Neural progenitor cell (in vitro differentiated cells): Measurements from ENCODE around the gene EZH2. TPM values are rescaled to one million over a fixed set of nuclear protein-coding genes. Genes with fewer than 3 reads are reported as not detected.

Source experiments
- DNase-seq: peaks from one replicate; pipeline ENCODE4 v3.0.0-alpha.2; 2016; ENCODE audit warnings: low spot score
- H2AFZ ChIP-seq: fragments of 200-600 bp; sonication (generic); replicated peaks from 2 replicates; pipeline ENCODE4 v1.6.1; 2016; ENCODE audit warnings: antibody characterized with exemption
- H3F3A ChIP-seq: fragments of 200-600 bp; sonication (generic); 2 replicates; pipeline ENCODE4 v1.6.1; 2016; ENCODE audit warnings: antibody characterized with exemption, low read depth
- H3K27ac ChIP-seq: fragments of 200-600 bp; sonication (generic); 2 replicates; pipeline ENCODE4 v1.5.1; 2016; ENCODE audit warnings: mild to moderate bottlenecking
- H3K27me3 ChIP-seq: fragments of 200-600 bp; sonication (generic); 2 replicates; pipeline ENCODE4 v1.6.1; 2016; ENCODE audit warnings: mild to moderate bottlenecking, moderate library complexity
- H3K36me3 ChIP-seq: fragments of 200-600 bp; sonication (generic); 2 replicates; pipeline ENCODE4 v1.5.1; 2016
- H3K4me1 ChIP-seq: fragments of 200-600 bp; sonication (generic); 2 replicates; pipeline ENCODE4 v1.6.1; 2016; ENCODE audit warnings: mixed run types
- H3K4me2 ChIP-seq: fragments of 200-600 bp; sonication (generic); 2 replicates; pipeline ENCODE4 v1.6.1; 2016
- H3K4me3 ChIP-seq: fragments of 200-600 bp; sonication (generic); 2 replicates; pipeline ENCODE4 v1.5.1; 2016
- H3K79me2 ChIP-seq: fragments of 200-600 bp; sonication (generic); 2 replicates; pipeline ENCODE4 v1.6.1; 2016; ENCODE audit warnings: low read depth
- H3K9ac ChIP-seq: fragments of 200-600 bp; sonication (generic); 2 replicates; pipeline ENCODE4 v1.6.1; 2016
- H3K9me3 ChIP-seq: fragments of 200-600 bp; sonication (generic); 2 replicates; pipeline ENCODE4 v1.5.1; 2016; ENCODE audit warnings: low read depth
- H4K20me1 ChIP-seq: fragments of 200-600 bp; sonication (generic); 2 replicates; pipeline ENCODE4 v1.6.1; 2016; ENCODE audit warnings: low read depth
- H3K27ac Mint-ChIP-seq: 3 replicates; pipeline ENCODE4 v1.8.0; 2021; ENCODE audit warnings: mixed read lengths
- H3K27me3 Mint-ChIP-seq: 2 replicates; pipeline ENCODE4 v1.8.0; 2022; ENCODE audit warnings: low read depth, mild to moderate bottlenecking, inconsistent platforms, moderate library complexity, mixed read lengths; ENCODE audit not compliant: insufficient read depth
- H3K36me3 Mint-ChIP-seq: 3 replicates; pipeline ENCODE4 v1.8.0; 2021; ENCODE audit warnings: mixed read lengths
- H3K4me1 Mint-ChIP-seq: 3 replicates; pipeline ENCODE4 v1.8.0; 2021; ENCODE audit warnings: mixed read lengths
- H3K4me3 Mint-ChIP-seq: 3 replicates; pipeline ENCODE4 v1.8.0; 2021; ENCODE audit warnings: mild to moderate bottlenecking, moderate library complexity, mixed read lengths
- H3K9me3 Mint-ChIP-seq: 3 replicates; pipeline ENCODE4 v1.8.0; 2020; ENCODE audit warnings: mixed read lengths
- CTCF ChIP-seq: fragments of 200-600 bp; sonication (generic); IDR thresholded peaks from 2 replicates; pipeline ENCODE4 v1.5.1; 2017; ENCODE audit warnings: antibody characterized with exemption, mild to moderate bottlenecking
- EZH2 ChIP-seq: fragments of 200-600 bp; sonication (generic); IDR thresholded peaks from 2 replicates; pipeline ENCODE4 v1.6.1; 2017; ENCODE audit warnings: antibody characterized with exemption, mild to moderate bottlenecking, moderate library complexity
- EZH2phosphoT487 ChIP-seq: fragments of 200-600 bp; sonication (generic); IDR thresholded peaks from 2 replicates; pipeline ENCODE4 v1.6.1; 2017; ENCODE audit warnings: antibody characterized with exemption
- total RNA-seq: library from RNA; depleted of rRNA; stranded (reverse); fragments of >200 nt; gene quantifications from 2 replicates; pipeline ENCODE4 v1.2.3, GENCODE V29; 2015; ENCODE audit warnings: low replicate concordance

The EZH2 gene
- total RNA-seq, 1 donor from 2014 or later = 112 TPM

DNA sequence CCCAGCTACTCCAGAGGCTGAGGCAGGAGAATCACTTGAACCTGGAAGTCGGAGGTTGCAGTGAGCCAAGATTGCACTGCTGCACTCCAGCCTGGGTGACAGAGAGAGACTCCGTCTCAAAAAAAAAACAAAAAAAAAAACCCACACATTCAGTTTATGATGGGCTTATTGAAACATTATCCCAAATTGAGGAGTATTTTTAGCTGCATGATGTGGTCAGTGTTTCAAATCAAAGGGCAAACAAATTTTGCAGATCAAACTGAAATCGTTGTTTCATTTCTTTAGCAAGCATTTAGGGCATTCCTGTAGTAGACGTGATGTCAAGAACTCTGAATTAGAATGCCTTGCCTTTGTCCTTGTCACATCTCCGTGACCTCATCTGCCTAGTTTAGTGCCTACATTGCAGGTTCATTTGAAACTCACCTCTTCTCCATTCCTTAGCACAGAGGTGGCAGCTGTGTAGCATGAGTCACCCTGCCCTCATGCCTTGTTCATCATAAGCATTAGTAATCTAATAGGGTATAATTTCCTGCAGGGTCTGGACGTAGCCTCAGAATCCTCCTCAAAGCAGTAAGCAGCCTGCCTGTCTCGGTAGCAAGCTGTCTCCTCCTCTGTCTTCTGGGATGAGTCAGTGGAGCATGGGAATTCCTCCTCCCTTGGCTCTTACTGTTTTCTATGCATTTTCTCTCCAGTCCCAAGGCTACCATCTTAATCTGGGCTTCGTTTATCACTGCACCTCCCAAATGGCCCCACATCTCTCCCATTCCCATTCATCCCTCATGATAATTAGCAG is 111.6 kb downstream of the EZH2 start:
- no peak overlapping the region for H3K9ac ChIP-seq
- H3K27me3 ChIP-seq = no peaks in the 10 kb centered on the region
- no peaks in the 10 kb centered on the region for H3F3A ChIP-seq
- H3K79me2 ChIP-seq = no peaks in the 10 kb centered on the region
- DNase-seq = no peak
- H3K4me2 ChIP-seq = no peak overlapping the region
- Mint-ChIP-seq H3K4me1 (peaks cover 17% of the 10 kb centered on the region), H3K36me3 (peaks cover 33% of the 10 kb centered on the region), H3K4me3 (no peak overlapping the region), H3K9me3 (no peaks in the 10 kb centered on the region), H3K27me3 (peaks cover under 1% of the 10 kb centered on the region), H3K27ac (no peak overlapping the region)
- no peak overlapping the region for H3K27ac ChIP-seq
- TF ChIP-seq CTCF (no peak), EZH2 (no peak), EZH2phosphoT487 (no peak)
- peaks cover 18% of the 10 kb centered on the region for H3K36me3 ChIP-seq
- H2AFZ ChIP-seq = no peak overlapping the region
- H3K4me3 ChIP-seq = no peak overlapping the region
- no peaks in the 10 kb centered on the region for H3K4me1 ChIP-seq
- no peaks in the 10 kb centered on the region for H3K9me3 ChIP-seq
- no peaks in the 10 kb centered on the region for H4K20me1 ChIP-seq

DNA sequence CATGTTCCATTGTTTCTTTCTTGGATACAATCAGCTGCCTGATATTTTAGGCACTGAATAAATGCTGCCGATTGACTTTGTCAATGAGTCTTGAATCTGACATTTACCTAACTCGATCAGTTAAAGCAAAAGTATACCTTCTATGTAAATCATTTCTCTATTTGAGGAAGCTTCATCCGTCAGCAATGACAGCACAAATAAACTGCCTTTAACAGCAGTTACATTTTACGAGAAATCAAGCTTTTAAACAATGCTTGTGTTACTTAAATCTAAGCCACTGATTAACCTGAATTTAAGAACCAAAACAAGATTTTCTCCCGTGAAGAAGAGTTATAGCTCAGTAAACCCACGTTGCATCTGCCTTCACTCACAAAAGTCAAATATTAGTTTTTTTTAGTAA is 114.1 kb downstream of the EZH2 start:
- no peak for DNase-seq
- Mint-ChIP-seq H3K4me3 (no peak overlapping the region), H3K4me1 (peaks cover 18% of the 10 kb centered on the region), H3K9me3 (no peaks in the 10 kb centered on the region), H3K27ac (no peak overlapping the region), H3K27me3 (no peaks in the 10 kb centered on the region), H3K36me3 (peaks cover 22% of the 10 kb centered on the region)
- H3K27ac ChIP-seq = no peak overlapping the region
- H3K36me3 ChIP-seq = peaks cover 21% of the 10 kb centered on the region
- H3K27me3 ChIP-seq = no peaks in the 10 kb centered on the region
- H3K4me3 ChIP-seq = no peak overlapping the region
- no peak overlapping the region for H3K4me2 ChIP-seq
- H3K9me3 ChIP-seq = no peaks in the 10 kb centered on the region
- no peaks in the 10 kb centered on the region for H3K4me1 ChIP-seq
- TF ChIP-seq CTCF = no peak
- no peak for TF ChIP-seq EZH2
- TF ChIP-seq EZH2phosphoT487 = no peak
- H3F3A ChIP-seq = no peaks in the 10 kb centered on the region
- no peaks in the 10 kb centered on the region for H3K79me2 ChIP-seq
- H4K20me1 ChIP-seq = no peaks in the 10 kb centered on the region
- no peak overlapping the region for H2AFZ ChIP-seq
- H3K9ac ChIP-seq = no peak overlapping the region

GRCh38 chr7:148763622-148764021 is 120.5 kb downstream of the EZH2 start:
- H3F3A ChIP-seq = no peaks in the 10 kb centered on the region
- no peak overlapping the region for H3K4me3 Mint-ChIP-seq
- H2AFZ ChIP-seq = no peak overlapping the region
- no peaks in the 10 kb centered on the region for H3K79me2 ChIP-seq
- no peak overlapping the region for H3K4me2 ChIP-seq
- no peak overlapping the region for H3K9ac ChIP-seq
- H3K9me3 ChIP-seq = no peaks in the 10 kb centered on the region
- TF ChIP-seq EZH2phosphoT487 (no peak), EZH2 (no peak), CTCF (no peak)
- no peak overlapping the region for H3K27ac ChIP-seq
- no peak for DNase-seq
- no peaks in the 10 kb centered on the region for H3K9me3 Mint-ChIP-seq
- peaks cover 21% of the 10 kb centered on the region for H3K36me3 Mint-ChIP-seq
- no peak overlapping the region for H3K4me3 ChIP-seq
- H3K27me3 Mint-ChIP-seq = no peaks in the 10 kb centered on the region
- peaks cover 16% of the 10 kb centered on the region for H3K36me3 ChIP-seq
- H3K27me3 ChIP-seq = no peaks in the 10 kb centered on the region
- peaks cover 2% of the 10 kb centered on the region for H3K4me1 Mint-ChIP-seq
- no peaks in the 10 kb centered on the region for H4K20me1 ChIP-seq
- H3K4me1 ChIP-seq = no peaks in the 10 kb centered on the region
- no peak overlapping the region for H3K27ac Mint-ChIP-seq
